ENCODE results near the gene PNLIP.

- TF ChIP-seq POLR2AphosphoS5 (IDR thresholded peaks at IDR 0.05; ENCODE audit: low read depth), result no peak
- TF ChIP-seq CTCF (IDR thresholded peaks at IDR 0.05; ENCODE audit: insufficient read depth, low read length), result no peak
- no peak for TF ChIP-seq REST (IDR thresholded peaks at IDR 0.05; ENCODE audit: insufficient replicate concordance, low read depth)
- TF ChIP-seq SPI1 (IDR thresholded peaks at IDR 0.05; ENCODE audit: borderline replicate concordance, low read depth), result no peak
These were observed 7.3 kb upstream of the PNLIP start for GRCh38 chr10:116538456-116538855.

All from HL-60 (cell line).